ENCODE data around the gene CASKIN2.

Gene CASKIN2

DNA sequence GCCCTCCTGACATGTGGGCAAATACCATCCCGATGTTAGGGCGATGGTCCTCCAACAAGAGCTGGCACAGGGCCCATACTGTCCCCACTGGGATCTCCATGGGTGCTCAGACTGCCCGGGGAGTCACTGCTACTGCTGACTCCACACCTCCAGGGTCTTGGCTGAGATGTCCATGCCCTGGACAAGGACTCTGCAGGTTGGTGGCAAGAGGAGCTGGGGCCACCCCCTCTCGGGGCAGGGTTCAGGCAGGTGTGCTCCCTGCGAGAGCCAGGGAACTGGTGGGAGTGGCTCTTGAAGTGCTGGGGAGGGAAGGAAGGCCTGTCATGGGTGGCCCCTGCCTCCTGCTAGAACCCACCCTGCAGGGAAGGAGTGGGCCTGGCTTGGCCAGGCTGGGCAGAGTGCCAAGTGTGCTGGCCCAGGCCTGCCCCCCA lies 6.4 kb downstream of the CASKIN2 start:
- TF ChIP-seq, protein P1, sequence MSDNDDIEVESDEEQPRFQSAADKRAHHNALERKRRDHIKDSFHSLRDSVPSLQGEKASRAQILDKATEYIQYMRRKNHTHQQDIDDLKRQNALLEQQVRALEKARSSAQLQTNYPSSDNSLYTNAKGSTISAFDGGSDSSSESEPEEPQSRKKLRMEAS (IDR thresholded peaks at IDR 0.05), result no peak
- TF ChIP-seq EGR1 (IDR thresholded peaks at IDR 0.05) (no peak), FOXM1 (IDR thresholded peaks at IDR 0.05; ENCODE audit: borderline replicate concordance, low read depth) (no peak), TEAD4 (IDR thresholded peaks at IDR 0.05) (no peak), YY1 (IDR thresholded peaks at IDR 0.05; ENCODE audit: low read depth) (no peak), TCF12 (IDR thresholded peaks at IDR 0.05; ENCODE audit: low read depth) (no peak), NFIC (IDR thresholded peaks at IDR 0.05) (no peak; the same call in none of the 2 replicates)
- TF ChIP-seq, protein P2, sequence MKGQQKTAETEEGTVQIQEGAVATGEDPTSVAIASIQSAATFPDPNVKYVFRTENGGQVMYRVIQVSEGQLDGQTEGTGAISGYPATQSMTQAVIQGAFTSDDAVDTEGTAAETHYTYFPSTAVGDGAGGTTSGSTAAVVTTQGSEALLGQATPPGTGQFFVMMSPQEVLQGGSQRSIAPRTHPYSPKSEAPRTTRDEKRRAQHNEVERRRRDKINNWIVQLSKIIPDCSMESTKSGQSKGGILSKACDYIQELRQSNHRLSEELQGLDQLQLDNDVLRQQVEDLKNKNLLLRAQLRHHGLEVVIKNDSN (IDR thresholded peaks at IDR 0.05), result no peak

DNA sequence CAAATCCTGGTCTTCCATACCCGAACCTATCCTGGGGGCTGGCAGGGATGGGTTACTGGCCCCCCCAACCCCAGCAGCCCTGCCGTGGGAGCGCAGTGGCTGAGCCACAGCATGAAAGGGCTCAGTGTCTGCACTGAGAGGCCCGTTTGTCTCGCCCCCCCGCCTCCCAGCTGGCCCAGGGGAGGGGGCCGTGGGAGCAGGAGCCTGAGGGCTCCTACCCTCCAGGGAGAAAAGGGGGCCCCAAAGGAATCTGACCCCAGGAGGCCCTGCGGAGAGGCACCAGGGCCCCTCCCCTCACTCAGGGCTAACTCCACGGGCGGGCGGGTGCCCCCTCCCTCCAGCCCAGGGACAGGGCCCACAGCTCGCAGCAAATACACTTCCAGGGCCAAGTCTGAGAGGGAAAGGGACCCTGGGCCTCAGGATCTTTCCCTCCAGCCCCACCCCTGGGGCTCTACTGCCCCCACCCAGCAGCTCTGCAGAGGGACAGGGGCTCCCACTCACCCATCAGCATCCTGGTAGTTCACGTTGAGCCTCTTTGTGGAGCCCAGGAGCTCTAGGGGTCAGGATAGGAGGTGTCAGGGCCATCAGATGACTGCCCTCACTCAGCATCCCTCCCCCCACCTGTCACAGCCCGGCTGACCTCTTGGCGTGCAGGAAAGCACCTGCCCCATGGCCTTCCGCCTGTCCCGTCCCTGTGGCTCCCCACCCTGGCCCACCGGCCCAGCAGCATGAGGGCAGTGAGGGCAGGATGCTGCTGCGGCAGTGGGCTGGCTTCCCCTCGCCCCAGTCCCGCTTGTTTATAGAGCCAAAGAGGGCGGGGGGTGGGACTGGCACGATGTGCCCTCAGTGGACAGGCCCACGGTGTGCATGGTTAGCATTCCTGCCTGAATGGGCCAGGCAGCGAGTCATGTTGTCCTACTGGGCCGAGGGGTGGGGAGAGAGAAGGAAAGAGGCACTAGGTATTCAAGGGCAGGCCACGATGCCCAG lies 7.3 kb downstream of the CASKIN2 start:
- TF ChIP-seq RAD21 (IDR thresholded peaks at IDR 0.05; ENCODE audit: low read depth) (no peak), EGR1 (IDR thresholded peaks at IDR 0.05) (no peak), TCF12 (IDR thresholded peaks at IDR 0.05; ENCODE audit: low read depth) (no peak), EP300 (IDR thresholded peaks at IDR 0.05; ENCODE audit: borderline replicate concordance) (no peak), TEAD4 (IDR thresholded peaks at IDR 0.05) (peak; percentile 55; the same call in 1 of the 2 replicates)
- TF ChIP-seq, protein P3, sequence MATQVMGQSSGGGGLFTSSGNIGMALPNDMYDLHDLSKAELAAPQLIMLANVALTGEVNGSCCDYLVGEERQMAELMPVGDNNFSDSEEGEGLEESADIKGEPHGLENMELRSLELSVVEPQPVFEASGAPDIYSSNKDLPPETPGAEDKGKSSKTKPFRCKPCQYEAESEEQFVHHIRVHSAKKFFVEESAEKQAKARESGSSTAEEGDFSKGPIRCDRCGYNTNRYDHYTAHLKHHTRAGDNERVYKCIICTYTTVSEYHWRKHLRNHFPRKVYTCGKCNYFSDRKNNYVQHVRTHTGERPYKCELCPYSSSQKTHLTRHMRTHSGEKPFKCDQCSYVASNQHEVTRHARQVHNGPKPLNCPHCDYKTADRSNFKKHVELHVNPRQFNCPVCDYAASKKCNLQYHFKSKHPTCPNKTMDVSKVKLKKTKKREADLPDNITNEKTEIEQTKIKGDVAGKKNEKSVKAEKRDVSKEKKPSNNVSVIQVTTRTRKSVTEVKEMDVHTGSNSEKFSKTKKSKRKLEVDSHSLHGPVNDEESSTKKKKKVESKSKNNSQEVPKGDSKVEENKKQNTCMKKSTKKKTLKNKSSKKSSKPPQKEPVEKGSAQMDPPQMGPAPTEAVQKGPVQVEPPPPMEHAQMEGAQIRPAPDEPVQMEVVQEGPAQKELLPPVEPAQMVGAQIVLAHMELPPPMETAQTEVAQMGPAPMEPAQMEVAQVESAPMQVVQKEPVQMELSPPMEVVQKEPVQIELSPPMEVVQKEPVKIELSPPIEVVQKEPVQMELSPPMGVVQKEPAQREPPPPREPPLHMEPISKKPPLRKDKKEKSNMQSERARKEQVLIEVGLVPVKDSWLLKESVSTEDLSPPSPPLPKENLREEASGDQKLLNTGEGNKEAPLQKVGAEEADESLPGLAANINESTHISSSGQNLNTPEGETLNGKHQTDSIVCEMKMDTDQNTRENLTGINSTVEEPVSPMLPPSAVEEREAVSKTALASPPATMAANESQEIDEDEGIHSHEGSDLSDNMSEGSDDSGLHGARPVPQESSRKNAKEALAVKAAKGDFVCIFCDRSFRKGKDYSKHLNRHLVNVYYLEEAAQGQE (IDR thresholded peaks at IDR 0.05; ENCODE audit: low read depth), result no peak
- TF ChIP-seq, protein P1 (IDR thresholded peaks at IDR 0.05), result no peak

DNA sequence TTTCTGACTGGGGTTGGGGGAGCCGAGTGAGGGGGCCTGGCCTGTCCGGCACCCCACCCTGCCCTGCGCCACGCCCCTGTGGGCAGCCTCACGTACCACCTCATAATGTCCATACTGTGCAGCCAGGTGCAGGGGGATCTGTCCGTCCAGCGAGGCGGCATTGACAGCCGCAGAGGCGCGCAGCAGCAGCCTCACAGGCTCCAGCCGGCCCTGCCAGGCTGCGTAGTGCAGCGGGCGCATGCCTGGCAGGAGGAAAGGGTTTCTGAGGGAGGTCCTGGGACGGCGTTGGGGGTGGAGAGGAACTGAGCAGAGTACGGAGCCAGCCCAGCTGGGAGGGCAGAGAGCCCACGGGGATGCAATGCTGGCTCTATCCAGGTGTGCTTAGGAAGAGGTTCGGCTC lies 8.4 kb downstream of the CASKIN2 start:
- TF ChIP-seq YY1 (IDR thresholded peaks at IDR 0.05; ENCODE audit: low read depth) (no peak), CREB1 (IDR thresholded peaks at IDR 0.05; ENCODE audit: low read depth) (no peak), EP300 (IDR thresholded peaks at IDR 0.05; ENCODE audit: borderline replicate concordance) (no peak), TAF1 (IDR thresholded peaks at IDR 0.05; ENCODE audit: low read depth) (no peak), NFIC (IDR thresholded peaks at IDR 0.05) (no peak), RAD21 (IDR thresholded peaks at IDR 0.05; ENCODE audit: low read depth) (no peak), FOXM1 (IDR thresholded peaks at IDR 0.05; ENCODE audit: borderline replicate concordance, low read depth) (no peak), ZBTB7A (IDR thresholded peaks at IDR 0.05; ENCODE audit: low read depth) (no peak; the same call in 1 of the 2 replicates), EGR1 (IDR thresholded peaks at IDR 0.05) (no peak)
- TF ChIP-seq, protein P2 (IDR thresholded peaks at IDR 0.05), result no peak
- TF ChIP-seq, protein P1 (IDR thresholded peaks at IDR 0.05), result no peak
- TF ChIP-seq, protein P3 (IDR thresholded peaks at IDR 0.05; ENCODE audit: low read depth), result no peak

DNA sequence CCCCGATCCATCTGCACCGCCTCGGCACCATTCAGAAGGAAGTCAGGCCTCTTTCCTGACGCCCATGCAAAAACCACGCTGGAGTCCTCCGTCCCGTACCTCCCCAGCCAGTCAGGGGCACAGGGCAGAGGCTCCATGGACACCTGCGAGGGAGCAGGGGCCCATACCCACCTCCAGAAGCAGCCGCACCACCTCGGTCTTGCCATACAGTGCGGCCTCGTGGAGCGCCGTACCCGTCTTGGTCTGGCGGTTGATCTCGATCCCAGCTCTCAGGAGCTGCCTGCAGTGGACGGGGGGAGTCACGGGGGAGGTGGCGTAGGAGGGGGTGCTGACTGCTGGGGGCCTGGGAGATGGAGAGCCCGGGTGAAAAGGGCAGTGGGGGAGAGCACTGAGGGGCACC lies 9.2 kb downstream of the CASKIN2 start:
- TF ChIP-seq EGR1 (IDR thresholded peaks at IDR 0.05) (no peak), TEAD4 (IDR thresholded peaks at IDR 0.05) (no peak)

DNA sequence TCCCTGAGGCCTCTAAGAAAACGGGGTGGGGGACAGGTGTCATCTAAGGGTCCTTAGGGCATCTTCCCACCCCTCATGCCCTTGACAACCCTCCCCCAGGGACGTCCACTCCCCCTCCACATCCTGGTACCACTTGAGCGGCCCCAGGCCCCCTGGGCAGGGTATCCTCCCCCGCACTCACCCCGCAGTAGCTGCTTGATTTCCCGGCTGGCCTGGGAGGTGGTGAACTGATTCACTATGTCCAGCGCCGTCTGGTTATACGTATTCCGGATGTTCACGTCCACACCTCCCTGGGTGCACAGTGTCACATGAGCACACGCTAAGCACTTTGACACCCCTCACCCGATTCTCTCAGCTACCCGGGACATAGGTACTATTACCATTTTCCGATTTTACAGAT lies 9.7 kb downstream of the CASKIN2 start:
- TF ChIP-seq ZBTB7A (IDR thresholded peaks at IDR 0.05; ENCODE audit: low read depth) (0 out of 2 replicates have a peak, but pooled peaks have one; percentile 13), TEAD4 (IDR thresholded peaks at IDR 0.05) (no peak)

DNA sequence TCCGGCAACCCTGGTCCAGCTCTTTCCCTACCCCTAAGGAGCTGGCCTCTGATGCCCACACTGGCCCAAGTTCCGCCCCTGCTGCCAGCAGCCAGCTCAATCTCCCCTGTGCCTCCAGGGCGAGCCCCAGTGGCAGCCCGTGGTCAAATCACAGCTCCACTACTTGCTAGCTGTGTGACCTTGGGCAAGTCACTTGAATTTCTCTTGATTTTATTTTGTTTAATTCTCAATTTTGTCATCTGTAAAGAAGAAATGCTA lies 10.3 kb downstream of the CASKIN2 start:
- TF ChIP-seq ZBTB7A (IDR thresholded peaks at IDR 0.05; ENCODE audit: low read depth) (0 out of 2 replicates have a peak, but pooled peaks have one; percentile 21), FOXM1 (IDR thresholded peaks at IDR 0.05; ENCODE audit: borderline replicate concordance, low read depth) (no peak)

All from Ishikawa (cell line).